A673 (cell line): ENCODE results near the gene EPHA10. TPM values are rescaled to one million over a fixed set of nuclear protein-coding genes. Genes with fewer than 3 reads are reported as not detected.

Experiments used
- BruUV-seq: library from RNA; stranded (reverse); fragments of 400-500 nt; replicated peaks from 2 replicates; lab custom pipeline; 2021; lab: Mats Ljungman, UMichigan
- CTCF ChIA-PET: fragments of 300-600 bp; sonication (Branson Sonifier 250); formaldehyde crosslinking; loops from one replicate; lab custom pipeline; 2022; ENCODE audit warnings: antibody characterized with exemption; lab: Charles Lee
- POLR2A ChIA-PET: fragments of 300-600 bp; sonication (Branson Sonifier 250); formaldehyde crosslinking; loops from one replicate; lab custom pipeline; 2022; ENCODE audit warnings: antibody characterized with exemption; ENCODE audit not compliant: low non-redundant PET; lab: Charles Lee
- DNase-seq: peaks from one replicate; pipeline ENCODE4 v3.0.0-alpha.2; 2015; ENCODE audit warnings: low spot score
- H3K27ac ChIP-seq: fragments of 200-600 bp; sonication (generic); 2 replicates; pipeline ENCODE4 v1.5.1; 2016; ENCODE audit warnings: mixed run types, low read depth, mild to moderate bottlenecking, mixed read lengths, antibody characterized with exemption, low read length; ENCODE audit not compliant: poor library complexity, severe bottlenecking
- H3K27me3 ChIP-seq: fragments of 200-600 bp; sonication (generic); replicated peaks from 2 replicates; pipeline ENCODE4 v1.6.1; 2017; ENCODE audit warnings: mixed run types, low read depth, mild to moderate bottlenecking, mixed read lengths, antibody characterized with exemption, low read length; ENCODE audit not compliant: insufficient read depth, poor library complexity
- H3K36me3 ChIP-seq: fragments of 200-600 bp; sonication (generic); 2 replicates; pipeline ENCODE4 v1.6.1; 2016; ENCODE audit warnings: mixed run types, mild to moderate bottlenecking, mixed read lengths, antibody characterized with exemption, low read length; ENCODE audit not compliant: insufficient read depth, poor library complexity, severe bottlenecking
- H3K4me1 ChIP-seq: fragments of 200-600 bp; sonication (generic); 2 replicates; pipeline ENCODE4 v1.6.1; 2017; ENCODE audit warnings: mixed run types, mild to moderate bottlenecking, mixed read lengths, antibody characterized with exemption, low read length; ENCODE audit not compliant: insufficient read depth, poor library complexity, severe bottlenecking
- H3K4me3 ChIP-seq: fragments of 200-600 bp; sonication (generic); 2 replicates; pipeline ENCODE4 v1.5.1; 2016; ENCODE audit warnings: low read depth, mixed run types, mild to moderate bottlenecking, mixed read lengths, low read length; ENCODE audit not compliant: poor library complexity, severe bottlenecking
- H3K9me3 ChIP-seq: fragments of 200-600 bp; sonication (generic); 2 replicates; pipeline ENCODE4 v1.6.1; 2016; ENCODE audit warnings: mixed run types, low read depth, mild to moderate bottlenecking, mixed read lengths, antibody characterized with exemption, low read length; ENCODE audit not compliant: poor library complexity, severe bottlenecking
- CTCF ChIP-seq: fragments of 300-800, 200-600 bp; sonication (generic); conservative IDR thresholded peaks from 2 replicates; pipeline ENCODE4 v1.5.1; 2017; ENCODE audit warnings: low read depth, mild to moderate bottlenecking, antibody characterized with exemption, low read length, moderate library complexity, mixed read lengths
- EZH2 ChIP-seq: fragments of 200-600 bp; sonication (generic); IDR thresholded peaks from 2 replicates; pipeline ENCODE4 v1.6.1; 2017; ENCODE audit warnings: borderline replicate concordance, low read depth, mild to moderate bottlenecking, mixed read lengths, antibody characterized with exemption, low read length; ENCODE audit not compliant: poor library complexity, severe bottlenecking
- intact Hi-C: fragments of 100-400 bp; cut with micrococcal nuclease; formaldehyde crosslinking; loops from one replicate; pipeline ENCODE4 v1.10.0; 2022; ENCODE audit not compliant: unreplicated experiment
- total RNA-seq: library from RNA; stranded (reverse); gene quantifications from 2 replicates; pipeline ENCODE4 v1.2.3, GENCODE V29; 2021

Gene EPHA10
- total RNA-seq, 1 experiment from 2014 or later: not detected

- TF ChIP-seq CTCF: no peak
- peak; percentile 34 for TF ChIP-seq EZH2
- ChIA-PET POLR2A (no interaction called here), CTCF (no interaction called here)
- intact Hi-C loops: no loop called here
- no peaks in the 10 kb centered on the region for H3K36me3 ChIP-seq
- BruUV-seq: no TSS peak
- no peaks in the 10 kb centered on the region for H3K4me1 ChIP-seq
- H3K4me3 ChIP-seq: peak overlapping the region; percentile 23
- H3K27me3 ChIP-seq: peaks cover 77% of the 10 kb centered on the region
- H3K9me3 ChIP-seq: no peaks in the 10 kb centered on the region
- no peak for DNase-seq
- H3K27ac ChIP-seq: no peak overlapping the region
Measured at GRCh38 chr1:37752583-37753471, 12.1 kb downstream of the EPHA10 start.

- no peak for DNase-seq
- Histone ChIP-seq H3K36me3 (no peaks in the 10 kb centered on the region), H3K4me3 (no peak overlapping the region), H3K4me1 (no peaks in the 10 kb centered on the region), H3K9me3 (no peaks in the 10 kb centered on the region), H3K27ac (no peak overlapping the region), H3K27me3 (peaks cover 71% of the 10 kb centered on the region)
- ChIA-PET CTCF (no interaction called here), POLR2A (no interaction called here)
- no peak for TF ChIP-seq EZH2
- intact Hi-C loops: no loop called here
- no TSS peak for BruUV-seq
Measured at GRCh38 chr1:37752213-37752582, 12.7 kb downstream of the EPHA10 start.

- no peak for DNase-seq
- no TSS peak for BruUV-seq
- no peaks in the 10 kb centered on the region for H3K4me1 ChIP-seq
- TF ChIP-seq CTCF (no peak), EZH2 (no peak)
- no peak overlapping the region for H3K4me3 ChIP-seq
- POLR2A ChIA-PET: no interaction called here
- no peaks in the 10 kb centered on the region for H3K36me3 ChIP-seq
- no peak overlapping the region for H3K27ac ChIP-seq
- H3K9me3 ChIP-seq: no peaks in the 10 kb centered on the region
- intact Hi-C loops: loop anchor here (10.0 kb wide), 1 partner anchor 46 kb away; the partner anchor contains the start of gene MANEAL
- peaks cover 53% of the 10 kb centered on the region for H3K27me3 ChIP-seq
- CTCF ChIA-PET: no interaction called here
Measured at GRCh38 chr1:37748565-37748964, 16.4 kb downstream of the EPHA10 start.
